Astrocyte of the cerebellum (primary cell): ENCODE results near the gene PALLD.

Experiments used
- DNase-seq: peaks from one replicate; pipeline ENCODE4 v3.0.0-alpha.2; 2011; ENCODE audit warnings: low read depth
- H3K4me3 ChIP-seq: 2 replicates; pipeline ENCODE4 v1.5.1; 2011; ENCODE audit warnings: mild to moderate bottlenecking, low read depth, low read length, moderate library complexity
- CTCF ChIP-seq: IDR thresholded peaks from 2 replicates; pipeline ENCODE4 v1.5.1; 2012; ENCODE audit warnings: low read length, low read depth, moderate library complexity, mild to moderate bottlenecking; ENCODE audit errors: missing control alignments
- in situ Hi-C: cut with HindIII; loops from 2 replicates; pipeline ENCODE4 v1.10.0; 2017; ENCODE audit warnings: low sequenced_read_pairs

PALLD gene

GRCh38 chr4:168560184-168561180 is 63.6 kb downstream of the PALLD start:
- no peak overlapping the region for H3K4me3 ChIP-seq
- no peak for DNase-seq
- no peak for TF ChIP-seq CTCF
- in situ Hi-C loops: no loop called here

GRCh38 chr4:168562041-168562571 is 65.3 kb downstream of the PALLD start:
- H3K4me3 ChIP-seq: no peak overlapping the region
- no peak for TF ChIP-seq CTCF
- in situ Hi-C loops: no loop called here
- DNase-seq: no peak

GRCh38 chr4:168564023-168564422 is 67.2 kb downstream of the PALLD start:
- no peak for TF ChIP-seq CTCF
- DNase-seq: no peak
- no peak overlapping the region for H3K4me3 ChIP-seq
- in situ Hi-C loops: no loop called here

GRCh38 chr4:168565130-168565529 is 68.3 kb downstream of the PALLD start:
- DNase-seq: no peak
- no peak overlapping the region for H3K4me3 ChIP-seq
- in situ Hi-C loops: no loop called here
- no peak for TF ChIP-seq CTCF

- TF ChIP-seq CTCF: no peak
- DNase-seq: no peak
- H3K4me3 ChIP-seq: no peak overlapping the region
- in situ Hi-C loops: no loop called here
These were observed 69.9 kb downstream of the PALLD start for GRCh38 chr4:168566726-168567125.

GRCh38 chr4:168569066-168569930 is 72.4 kb downstream of the PALLD start:
- in situ Hi-C loops: no loop called here
- TF ChIP-seq CTCF: no peak
- no peak for DNase-seq
- H3K4me3 ChIP-seq: no peak overlapping the region
